Esophagus squamous epithelium (tissue), 5 donors: ENCODE data around the gene HSPB1. TPM values are rescaled to one million over a fixed set of nuclear protein-coding genes. Genes with fewer than 3 reads are reported as not detected.

Source experiments
- DNase-seq: peaks from one replicate; lab custom pipeline; 2025; lab: John Stamatoyannopoulos, UW
- H3K27ac ChIP-seq, 4 donors: fragments of 200-600 bp; sonication (generic); one replicate each; pipeline ENCODE4 v1.5.1; 2016 to 2019; ENCODE audit warnings: mild to moderate bottlenecking in 1 of 4
- H3K27me3 ChIP-seq, 4 donors: fragments of 200-600 bp; sonication (generic); 1 replicate in 3 of 4; 2 replicates in 1 of 4; pipeline versions ENCODE4 v1.5.1 to v1.6.0; 2017 to 2021; ENCODE audit warnings: antibody characterized with exemption in 1 of 4
- H3K36me3 ChIP-seq, 3 donors: fragments of 200-600 bp; sonication (generic); one replicate each; pipeline ENCODE4 v1.5.1; 2016 to 2019
- H3K4me1 ChIP-seq, 3 donors: fragments of 200-600 bp; sonication (generic); one replicate each; pipeline ENCODE4 v1.5.1; 2017 to 2019
- H3K4me3 ChIP-seq, 4 donors: fragments of 200-600 bp; sonication (generic); 1 replicate in 3 of 4; 2 replicates in 1 of 4; pipeline ENCODE4 v1.5.1; 2016 to 2019; ENCODE audit warnings: mild to moderate bottlenecking in 2 of 4, moderate library complexity in 1 of 4
- H3K9me3 ChIP-seq, 3 donors: fragments of 200-600 bp; sonication (generic); one replicate each; pipeline ENCODE4 v1.5.1; 2016 to 2019
- CTCF ChIP-seq, 6 experiments: fragments of 450-650 bp in 4 of 6; fragments of 200-600 bp in 2 of 6; sonication (generic) in 2 of 6; IDR thresholded peaks; one replicate each; pipeline ENCODE4 v1.5.1; 2016 to 2019; ENCODE audit warnings: antibody characterized with exemption in 6 of 6, mild to moderate bottlenecking in 4 of 6, moderate library complexity in 4 of 6
- POLR2A ChIP-seq, 4 donors: fragments of 450-650 bp; IDR thresholded peaks; one replicate each; pipeline ENCODE4 v1.6.1; 2017; ENCODE audit warnings: antibody characterized with exemption in 4 of 4, mild to moderate bottlenecking in 4 of 4, moderate library complexity in 3 of 4
- WGBS, 2 donors: methylation state at CpG; one replicate each; pipeline ENCODE4 v1.1.5; 2018; 5-methylcytosine and 5-hydroxymethylcytosine counted together
- intact Hi-C: fragments of 100-400 bp; cut with DNase I; formaldehyde crosslinking; loops from one replicate; pipeline ENCODE4 v1.15.0; 2022
- total RNA-seq, 4 donors: library from RNA; depleted of rRNA; stranded (reverse); fragments of >200 nt; gene quantifications; one replicate each; pipeline ENCODE4 v1.1.0, GENCODE V29; 2016
- donor health status: DM: yes; HTN: yes; CAD: no.

HSPB1 gene
- total RNA-seq, 4 donors from 2014 or later = 2,415 to 6,888 (median 3,249) TPM

GRCh38 chr7:76343294-76343930 lies 40.9 kb downstream of the HSPB1 start:
- H3K27ac ChIP-seq = no peak overlapping the region
- no peak overlapping the region for H3K4me3 ChIP-seq
- no peak for TF ChIP-seq CTCF (IDR thresholded peaks at IDR 0.05)
- H3K36me3 ChIP-seq = peaks cover 5 to 83% (median 28%) of the 10 kb centered on the region in 3 donors
- intact Hi-C loops = no loop called here
- H3K4me1 ChIP-seq = peaks cover 3 to 66% (median 29%) of the 10 kb centered on the region in 3 donors
- no peaks in the 10 kb centered on the region for H3K9me3 ChIP-seq
- no peaks in the 10 kb centered on the region for H3K27me3 ChIP-seq
- DNase-seq = no peak
- 86 to 94% methylated on average over 6 of the region's 6 CpGs for WGBS, 2 donors

GRCh38 chr7:76343931-76344321 lies 41.5 kb downstream of the HSPB1 start:
- DNase-seq = no peak
- H3K27ac ChIP-seq = no peak overlapping the region
- WGBS, 2 donors = 91 to 94% methylated on average over 6 of the region's 6 CpGs
- TF ChIP-seq POLR2A (IDR thresholded peaks at IDR 0.05) (no peak), CTCF (IDR thresholded peaks at IDR 0.05) (no peak)
- no peaks in the 10 kb centered on the region for H3K9me3 ChIP-seq
- intact Hi-C loops = no loop called here
- no peak overlapping the region for H3K4me3 ChIP-seq
- H3K36me3 ChIP-seq = peaks cover 5 to 88% (median 28%) of the 10 kb centered on the region in 3 donors
- H3K4me1 ChIP-seq = peaks cover 3 to 66% (median 25%) of the 10 kb centered on the region in 3 donors
- H3K27me3 ChIP-seq = no peaks in the 10 kb centered on the region

GRCh38 chr7:76346097-76346496 lies 43.6 kb downstream of the HSPB1 start:
- Histone ChIP-seq H3K9me3 (no peaks in the 10 kb centered on the region), H3K36me3 (peaks cover 5 to 97% (median 28%) of the 10 kb centered on the region in 3 donors), H3K4me1 (peaks cover 0 to 57% (median 12%) of the 10 kb centered on the region in 3 donors), H3K4me3 (no peak overlapping the region), H3K27ac (peak overlapping the region in 3 of 4 donors; percentile 35 to 54 (median 39)), H3K27me3 (no peaks in the 10 kb centered on the region)
- no peak for DNase-seq
- intact Hi-C loops = no loop called here
- WGBS, 2 donors = 88 to 97% methylated on average over 6 of the region's 6 CpGs
- TF ChIP-seq CTCF (IDR thresholded peaks at IDR 0.05) (no peak), POLR2A (IDR thresholded peaks at IDR 0.05) (no peak)

GRCh38 chr7:76346778-76347177 lies 44.3 kb downstream of the HSPB1 start:
- H3K4me1 ChIP-seq = peaks cover 0 to 55% (median 8%) of the 10 kb centered on the region in 3 donors
- TF ChIP-seq POLR2A (IDR thresholded peaks at IDR 0.05) = no peak
- no peak for TF ChIP-seq CTCF (IDR thresholded peaks at IDR 0.05)
- H3K36me3 ChIP-seq = peaks cover 5 to 100% (median 28%) of the 10 kb centered on the region in 3 donors
- H3K27me3 ChIP-seq = no peaks in the 10 kb centered on the region
- no peak overlapping the region for H3K4me3 ChIP-seq
- peak overlapping the region in 3 of 4 donors; percentile 35 to 54 (median 39) for H3K27ac ChIP-seq
- H3K9me3 ChIP-seq = no peaks in the 10 kb centered on the region
- no peak for DNase-seq
- 56 to 70% methylated on average over 8 of the region's 8 CpGs for whole genome bisulfite sequencing, 2 donors
- intact Hi-C loops = no loop called here

GRCh38 chr7:76347710-76348109 lies 45.2 kb downstream of the HSPB1 start:
- no peak overlapping the region for H3K27ac ChIP-seq
- intact Hi-C loops = no loop called here
- TF ChIP-seq CTCF (IDR thresholded peaks at IDR 0.05) = no peak
- no peak for TF ChIP-seq POLR2A (IDR thresholded peaks at IDR 0.05)
- peaks cover 5 to 91% (median 28%) of the 10 kb centered on the region in 3 donors for H3K36me3 ChIP-seq
- H3K4me3 ChIP-seq = no peak overlapping the region
- WGBS, 2 donors = 53 to 58% methylated on average over 5 of the region's 5 CpGs
- DNase-seq = no peak
- H3K4me1 ChIP-seq = peaks cover 0 to 55% (median 15%) of the 10 kb centered on the region in 3 donors
- H3K9me3 ChIP-seq = no peaks in the 10 kb centered on the region
- no peaks in the 10 kb centered on the region for H3K27me3 ChIP-seq
